Mononuclear cell (primary cell): ENCODE measurements around the gene MBOAT2. TPM values are rescaled to one million over a fixed set of nuclear protein-coding genes. Genes with fewer than 3 reads are reported as not detected.
"Not testable (repeated sequence)": the region's sequence is repeated elsewhere in the genome, so short reads cannot be mapped to it uniquely, and the experiment has no call there.

Source experiments
- H3K27me3 ChIP-seq: 2 replicates; pipeline ENCODE4 v1.6.0; 2011; ENCODE audit warnings: low read length, control low read depth; ENCODE audit not compliant: insufficient read depth
- H3K4me1 ChIP-seq: 2 replicates; pipeline ENCODE4 v1.5.1; 2011; ENCODE audit warnings: mild to moderate bottlenecking, low read length, control low read depth; ENCODE audit not compliant: insufficient read depth
- H3K4me3 ChIP-seq: 2 replicates; pipeline ENCODE4 v1.5.1; 2011; ENCODE audit warnings: mild to moderate bottlenecking, low read length, moderate library complexity
- H3K9me3 ChIP-seq: 2 replicates; pipeline ENCODE4 v1.5.1; 2011; ENCODE audit warnings: low read depth, mild to moderate bottlenecking, control low read depth, low read length
- total RNA-seq: library from RNA; depleted of rRNA; stranded (reverse); fragments of >200 nt; gene quantifications from one replicate; pipeline ENCODE4 v1.2.3, GENCODE V29; 2012

Gene MBOAT2
- total RNA-seq, 1 donor, result 9.2 TPM

DNA sequence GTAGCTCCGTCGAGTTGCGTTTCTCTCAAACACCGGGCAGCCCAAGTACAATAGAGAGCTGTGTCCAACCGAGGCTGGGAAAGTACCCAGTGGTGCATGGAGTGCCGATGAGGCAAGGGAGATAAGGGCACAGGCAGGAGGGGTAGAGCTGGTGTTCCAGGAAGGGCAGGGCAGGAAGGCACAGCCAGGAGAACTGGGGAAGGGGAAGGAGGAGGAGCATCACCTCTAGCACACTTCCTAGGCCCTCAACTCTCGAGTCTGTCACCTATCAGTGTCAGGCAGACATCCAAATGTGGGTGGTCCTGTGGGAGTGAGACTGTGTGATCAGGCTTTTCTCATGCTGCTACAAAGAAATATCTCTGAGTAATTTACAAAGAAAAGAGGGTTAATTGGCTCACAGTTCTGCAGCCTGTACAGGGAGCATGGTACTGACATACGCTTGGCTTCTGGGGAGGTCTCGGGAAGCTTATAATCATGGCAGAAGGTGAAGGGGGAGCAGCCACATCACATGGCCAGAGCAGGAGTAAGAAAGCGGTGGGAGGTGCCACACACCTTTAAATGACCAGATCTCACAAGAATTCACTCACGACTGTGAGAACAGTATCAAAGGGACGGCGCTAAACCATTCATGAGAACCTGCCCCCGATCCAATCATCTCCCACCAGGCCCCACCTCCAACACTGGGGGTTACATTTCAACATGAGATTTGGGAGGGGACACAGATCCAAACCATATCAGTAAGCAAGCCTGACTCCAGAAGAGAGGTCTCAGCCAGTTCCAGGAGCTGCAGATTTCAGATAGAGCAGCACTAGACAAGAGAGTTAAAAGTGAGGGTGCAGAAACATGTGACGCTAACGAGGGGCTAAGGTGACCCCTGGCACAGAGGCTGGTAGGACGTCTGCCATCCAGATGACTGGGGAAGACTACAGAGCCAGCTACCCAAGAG lies 75.7 kb downstream of the MBOAT2 start:
- Histone ChIP-seq H3K27me3 (no peaks in the 10 kb centered on the region), H3K9me3 (no peaks in the 10 kb centered on the region), H3K4me1 (no peaks in the 10 kb centered on the region), H3K4me3 (no peak overlapping the region)

DNA sequence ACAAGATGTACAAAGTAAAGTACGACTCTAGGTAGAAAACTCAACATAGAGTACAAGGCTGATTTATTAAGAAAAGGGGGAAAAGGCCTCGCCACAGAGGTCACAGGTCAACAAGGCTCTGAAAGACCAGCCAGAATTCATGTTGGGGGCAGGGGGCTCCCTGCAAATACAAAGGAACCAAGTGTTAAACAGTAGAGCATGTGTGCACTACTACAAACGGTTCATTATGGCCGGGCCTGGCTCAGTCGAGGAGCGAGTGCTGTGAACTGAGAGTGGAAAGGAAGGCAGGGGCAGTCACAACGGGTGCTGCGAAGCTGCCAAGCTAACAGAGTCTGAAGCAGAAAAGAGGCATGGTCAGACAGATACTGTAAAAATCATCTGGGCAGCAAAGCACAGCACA lies 77.1 kb downstream of the MBOAT2 start:
- no peaks in the 10 kb centered on the region for H3K9me3 ChIP-seq
- no peak overlapping the region for H3K4me3 ChIP-seq
- H3K27me3 ChIP-seq, result no peaks in the 10 kb centered on the region
- no peaks in the 10 kb centered on the region for H3K4me1 ChIP-seq

DNA sequence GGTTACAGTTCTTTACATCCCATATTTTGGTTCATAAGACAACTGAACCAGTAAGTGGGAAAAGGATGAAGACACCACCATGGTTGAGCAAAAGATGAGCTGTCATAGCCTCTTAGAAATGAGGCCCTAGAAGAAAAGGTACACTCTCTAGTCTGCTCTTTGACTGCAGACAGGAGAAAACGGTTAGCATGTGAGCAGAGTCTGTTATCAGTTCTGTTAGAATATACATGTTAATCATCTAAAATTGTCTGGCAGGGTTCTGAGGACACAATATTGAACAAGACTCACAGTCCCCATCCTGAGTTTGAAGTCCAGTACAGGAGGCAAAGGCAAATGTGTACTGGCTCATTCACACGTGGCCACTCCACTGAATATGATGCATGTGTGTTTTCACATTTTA lies 78.1 kb downstream of the MBOAT2 start:
- H3K9me3 ChIP-seq, result no peaks in the 10 kb centered on the region
- no peaks in the 10 kb centered on the region for H3K4me1 ChIP-seq
- no peaks in the 10 kb centered on the region for H3K27me3 ChIP-seq
- H3K4me3 ChIP-seq, result no peak overlapping the region

DNA sequence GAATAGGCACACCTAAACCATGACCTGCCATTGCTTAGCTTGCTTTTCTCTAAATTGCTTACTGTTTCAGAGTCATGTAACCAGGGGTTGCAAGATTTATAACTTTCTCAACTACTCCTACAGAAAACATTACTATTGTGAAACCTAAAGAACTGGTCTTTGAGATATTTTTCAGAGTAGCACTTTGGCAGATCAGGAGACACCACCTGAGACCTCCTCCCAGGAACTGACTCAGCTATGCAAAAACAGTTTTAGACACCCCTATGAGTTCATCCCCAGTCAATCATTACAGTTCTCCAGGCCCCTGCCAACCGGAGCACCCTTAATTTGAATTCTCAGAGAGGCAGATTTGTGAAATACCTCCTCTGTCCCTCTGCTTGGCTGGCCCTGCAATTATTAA lies 80.3 kb downstream of the MBOAT2 start:
- no peaks in the 10 kb centered on the region for H3K4me1 ChIP-seq
- H3K4me3 ChIP-seq, result no peak overlapping the region
- H3K27me3 ChIP-seq, result no peaks in the 10 kb centered on the region
- H3K9me3 ChIP-seq, result no peaks in the 10 kb centered on the region

DNA sequence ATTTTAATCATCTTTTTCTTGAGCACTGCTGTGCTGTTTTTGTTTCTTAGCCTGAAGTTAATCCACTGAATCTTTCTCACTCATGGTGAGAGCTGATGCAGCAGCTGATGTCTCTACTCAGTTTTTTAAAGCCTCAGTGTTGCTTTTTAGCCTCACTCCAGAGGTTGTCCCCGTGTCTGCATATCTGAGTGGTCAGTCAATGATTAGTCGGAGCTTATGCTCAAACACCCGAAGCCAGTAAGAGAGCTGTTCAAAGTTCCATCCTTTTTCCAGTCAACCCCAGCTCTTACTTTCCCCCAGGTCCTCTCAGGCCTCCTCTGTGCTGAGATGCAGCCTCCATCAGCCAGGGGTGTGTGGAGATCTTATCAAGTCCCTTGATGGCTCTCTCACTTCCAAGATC lies 81.1 kb downstream of the MBOAT2 start:
- Histone ChIP-seq H3K9me3 (no peaks in the 10 kb centered on the region), H3K4me1 (no peaks in the 10 kb centered on the region), H3K4me3 (no peak overlapping the region), H3K27me3 (no peaks in the 10 kb centered on the region)

DNA sequence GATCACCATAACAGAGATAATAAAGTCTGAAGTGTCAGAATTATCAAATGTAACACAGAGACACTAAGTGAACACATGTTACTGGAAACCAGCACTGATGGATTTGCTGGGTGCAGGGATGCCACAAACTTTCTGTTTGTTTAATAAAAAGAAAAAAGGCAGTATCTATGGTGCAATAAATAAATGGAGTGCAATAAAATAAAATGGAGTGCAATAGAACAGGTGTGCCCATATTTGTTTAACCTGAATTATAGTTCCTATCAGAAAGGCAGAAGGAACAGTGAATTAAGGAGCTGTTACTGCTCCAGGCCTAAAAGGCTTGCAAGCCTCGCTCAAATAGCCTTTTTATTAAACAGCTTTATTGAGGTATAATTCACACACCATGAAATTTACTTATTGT lies 85.1 kb downstream of the MBOAT2 start:
- H3K4me1 ChIP-seq, result no peaks in the 10 kb centered on the region
- H3K27me3 ChIP-seq, result no peaks in the 10 kb centered on the region
- no peak overlapping the region for H3K4me3 ChIP-seq
- H3K9me3 ChIP-seq, result no peaks in the 10 kb centered on the region

DNA sequence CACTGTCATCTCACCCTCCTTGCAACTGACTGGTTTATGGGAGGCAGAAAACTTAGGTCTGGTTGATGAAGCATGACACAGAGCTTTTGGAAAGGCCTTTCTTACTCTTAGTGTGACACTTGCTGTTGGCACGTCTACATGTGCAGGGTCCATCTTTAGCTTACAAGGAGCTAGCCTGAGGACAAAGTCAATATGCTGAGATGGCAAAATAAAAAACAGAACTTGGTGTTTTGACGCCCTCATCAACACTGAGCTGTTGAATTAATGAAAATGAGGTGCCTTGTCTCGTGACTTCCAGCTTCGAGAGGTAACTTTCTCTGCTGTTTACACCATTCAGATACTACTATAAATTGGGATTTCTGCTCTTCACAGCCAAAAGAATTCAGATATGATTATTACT lies 87.5 kb downstream of the MBOAT2 start:
- Histone ChIP-seq H3K4me3 (no peak overlapping the region), H3K4me1 (no peaks in the 10 kb centered on the region), H3K27me3 (no peaks in the 10 kb centered on the region), H3K9me3 (no peaks in the 10 kb centered on the region)

DNA sequence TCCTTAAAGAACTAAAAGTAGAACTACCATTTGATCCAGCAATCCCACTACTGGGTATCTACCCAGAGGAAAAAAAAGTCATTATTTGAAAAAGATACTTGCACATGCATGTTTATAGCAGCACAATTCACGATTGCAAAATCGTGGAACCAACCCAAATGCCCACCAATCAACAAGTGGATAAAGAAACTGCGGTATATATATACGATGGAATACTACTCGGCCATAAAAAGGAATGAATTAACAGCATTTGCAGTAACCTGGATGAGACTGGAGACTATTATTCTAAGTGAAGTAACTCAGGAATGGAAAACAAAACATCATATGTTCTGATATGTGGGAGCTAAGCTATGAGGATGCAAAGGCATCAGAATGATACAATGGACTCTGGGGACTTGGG lies 89.7 kb downstream of the MBOAT2 start:
- not testable (repeated sequence) for H3K4me1 ChIP-seq, H3K4me3 ChIP-seq, H3K9me3 ChIP-seq, H3K27me3 ChIP-seq

DNA sequence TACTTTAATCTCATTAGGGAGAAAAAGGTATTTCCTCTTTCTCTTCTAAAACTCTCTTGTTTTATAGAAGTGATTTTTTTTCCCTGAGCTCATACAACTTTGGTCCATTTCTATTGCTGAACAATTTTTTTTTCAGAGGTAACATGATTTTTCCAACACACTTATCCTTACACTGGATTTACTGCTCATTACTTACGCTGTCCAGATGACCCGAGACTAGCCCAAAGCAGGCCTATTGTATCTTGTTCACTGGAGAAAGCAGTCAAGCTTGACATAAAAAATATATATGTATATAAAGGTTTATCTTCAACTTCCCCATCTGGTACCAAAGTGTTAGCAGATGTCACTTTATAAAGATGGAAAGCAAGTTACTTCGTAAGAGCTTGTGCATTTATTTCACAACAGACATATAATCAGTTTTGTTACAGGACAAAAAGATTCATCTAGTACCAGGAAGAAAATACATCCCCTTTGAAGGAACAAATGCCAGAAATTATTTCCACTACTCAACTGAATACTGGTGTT lies 95.7 kb downstream of the MBOAT2 start:
- H3K4me3 ChIP-seq, result no peak overlapping the region
- H3K27me3 ChIP-seq, result no peaks in the 10 kb centered on the region
- no peaks in the 10 kb centered on the region for H3K4me1 ChIP-seq
- H3K9me3 ChIP-seq, result no peaks in the 10 kb centered on the region

DNA sequence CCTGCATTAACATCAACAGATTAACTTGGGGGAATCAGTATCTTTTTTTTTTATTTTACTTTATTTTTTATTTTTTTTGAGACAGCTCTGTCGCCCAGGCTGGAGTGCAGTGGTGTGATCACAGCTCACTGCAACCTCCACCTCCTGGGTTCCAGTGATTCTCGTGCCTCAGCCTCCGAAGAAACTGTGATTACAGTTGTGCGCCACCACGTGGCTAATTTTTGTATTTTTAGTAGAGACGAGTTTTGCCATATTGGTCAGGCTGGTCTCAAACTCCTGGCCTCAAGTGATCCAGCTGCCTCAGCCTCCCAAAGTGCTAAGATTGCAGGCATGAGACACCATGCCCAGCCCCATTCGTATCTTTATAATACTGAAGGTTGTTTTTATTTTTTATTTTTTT lies 99.6 kb downstream of the MBOAT2 start:
- not testable (repeated sequence) for H3K27me3 ChIP-seq, H3K4me3 ChIP-seq, H3K4me1 ChIP-seq, H3K9me3 ChIP-seq

DNA sequence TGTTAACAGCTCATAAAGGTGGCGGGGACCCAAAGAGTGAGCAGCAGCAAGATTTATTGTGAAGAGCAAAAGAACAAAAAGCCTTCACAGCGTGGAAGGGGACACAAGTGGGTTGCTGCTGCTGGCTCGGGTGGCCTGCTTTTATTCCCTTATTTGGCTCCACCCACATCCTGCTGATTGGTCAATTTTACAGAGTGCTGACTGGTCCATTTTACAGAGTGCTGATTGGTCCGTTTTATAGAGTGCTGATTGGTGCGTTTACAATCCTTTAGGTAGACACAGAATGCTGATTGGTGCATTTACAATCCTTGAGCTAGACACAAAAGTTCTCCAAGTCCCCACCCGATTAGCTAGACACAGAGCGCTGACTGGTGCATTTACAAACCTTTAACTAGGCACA lies 100.7 kb downstream of the MBOAT2 start:
- H3K4me1 ChIP-seq, H3K27me3 ChIP-seq, H3K9me3 ChIP-seq, H3K4me3 ChIP-seq: not testable (repeated sequence)

DNA sequence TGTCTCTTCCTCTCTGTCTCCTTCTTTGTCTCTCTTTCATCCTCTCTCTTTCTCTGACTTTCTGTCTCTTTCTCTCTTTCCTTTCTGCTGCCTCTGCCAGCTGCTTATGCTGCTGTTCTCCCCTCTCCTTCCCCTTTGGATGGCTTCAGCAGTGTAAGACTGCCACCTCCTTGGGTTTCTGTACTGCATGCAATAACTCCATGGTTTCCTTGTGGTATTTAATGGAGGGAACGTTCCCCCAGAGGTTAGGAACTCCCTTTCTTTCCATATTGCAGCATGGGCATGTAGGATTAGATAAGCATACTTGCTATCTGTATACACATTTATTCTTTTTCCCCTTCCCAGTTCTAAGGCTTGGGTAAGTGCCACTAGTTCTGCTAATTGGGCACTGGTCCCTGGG lies 106.3 kb downstream of the MBOAT2 start:
- not testable (repeated sequence) for H3K4me3 ChIP-seq, H3K27me3 ChIP-seq, H3K9me3 ChIP-seq
- H3K4me1 ChIP-seq, result peaks cover 11% of the 10 kb centered on the region

DNA sequence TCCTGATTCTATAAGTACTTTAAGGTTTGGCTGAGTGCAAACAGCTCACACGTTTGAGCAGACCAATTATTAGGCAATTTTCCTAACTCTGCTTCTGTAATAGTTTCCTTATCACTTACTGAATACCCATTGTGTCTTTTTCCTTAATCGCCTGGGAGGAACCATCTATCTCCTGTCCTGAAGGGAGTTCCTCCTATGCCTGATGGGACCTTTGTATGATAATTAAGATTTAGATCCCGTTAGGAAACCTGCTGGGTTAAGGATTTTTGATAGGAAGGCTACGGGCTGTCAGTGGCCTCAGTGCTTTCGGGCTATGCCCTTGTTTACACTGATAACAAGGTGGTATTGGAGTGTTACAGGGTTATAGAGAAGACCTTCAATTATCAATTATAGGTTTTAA lies 106.8 kb downstream of the MBOAT2 start:
- H3K4me3 ChIP-seq, H3K9me3 ChIP-seq, H3K27me3 ChIP-seq: not testable (repeated sequence)
- peaks cover 11% of the 10 kb centered on the region for H3K4me1 ChIP-seq

DNA sequence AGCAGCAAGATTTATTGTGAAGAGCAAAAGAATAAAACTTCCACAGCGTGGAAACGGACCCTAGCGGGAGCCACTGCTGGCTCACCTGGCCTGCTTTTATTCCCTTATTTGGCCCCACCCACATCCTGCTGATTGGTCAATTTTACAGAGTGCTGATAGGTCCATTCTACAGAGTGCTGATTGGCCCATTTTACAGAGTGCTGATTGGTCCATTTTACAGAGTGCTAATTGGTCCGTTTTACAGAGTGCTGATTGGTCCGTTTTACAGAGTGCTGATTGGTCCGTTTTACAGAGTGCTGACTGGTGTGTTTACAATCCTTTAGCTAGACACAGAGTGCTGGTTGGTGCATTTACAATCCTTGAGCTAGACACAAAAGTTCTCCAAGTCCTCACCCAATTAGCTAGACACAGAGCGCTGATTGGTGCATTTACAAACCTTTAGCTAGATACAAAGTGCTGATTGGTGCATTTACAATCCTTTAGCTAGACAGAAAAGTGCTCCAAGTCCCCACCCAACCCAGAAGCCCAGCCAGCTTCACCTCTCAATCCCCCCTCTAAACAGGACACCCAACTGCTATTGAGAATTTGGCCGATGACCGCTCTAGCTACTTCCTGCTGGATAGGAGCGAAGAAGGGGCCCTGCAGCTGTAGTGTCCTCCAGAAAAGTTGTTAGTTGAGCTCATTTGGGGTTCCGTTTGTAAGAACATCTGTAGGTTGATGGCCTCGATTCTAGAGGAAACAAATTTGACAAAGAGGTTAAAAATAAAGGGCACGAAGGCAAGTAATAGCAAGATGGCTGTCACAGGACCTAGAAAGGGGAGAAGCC lies 108.2 kb downstream of the MBOAT2 start:
- not testable (repeated sequence) for H3K9me3 ChIP-seq, H3K4me3 ChIP-seq, H3K27me3 ChIP-seq
- peaks cover 11% of the 10 kb centered on the region for H3K4me1 ChIP-seq

DNA sequence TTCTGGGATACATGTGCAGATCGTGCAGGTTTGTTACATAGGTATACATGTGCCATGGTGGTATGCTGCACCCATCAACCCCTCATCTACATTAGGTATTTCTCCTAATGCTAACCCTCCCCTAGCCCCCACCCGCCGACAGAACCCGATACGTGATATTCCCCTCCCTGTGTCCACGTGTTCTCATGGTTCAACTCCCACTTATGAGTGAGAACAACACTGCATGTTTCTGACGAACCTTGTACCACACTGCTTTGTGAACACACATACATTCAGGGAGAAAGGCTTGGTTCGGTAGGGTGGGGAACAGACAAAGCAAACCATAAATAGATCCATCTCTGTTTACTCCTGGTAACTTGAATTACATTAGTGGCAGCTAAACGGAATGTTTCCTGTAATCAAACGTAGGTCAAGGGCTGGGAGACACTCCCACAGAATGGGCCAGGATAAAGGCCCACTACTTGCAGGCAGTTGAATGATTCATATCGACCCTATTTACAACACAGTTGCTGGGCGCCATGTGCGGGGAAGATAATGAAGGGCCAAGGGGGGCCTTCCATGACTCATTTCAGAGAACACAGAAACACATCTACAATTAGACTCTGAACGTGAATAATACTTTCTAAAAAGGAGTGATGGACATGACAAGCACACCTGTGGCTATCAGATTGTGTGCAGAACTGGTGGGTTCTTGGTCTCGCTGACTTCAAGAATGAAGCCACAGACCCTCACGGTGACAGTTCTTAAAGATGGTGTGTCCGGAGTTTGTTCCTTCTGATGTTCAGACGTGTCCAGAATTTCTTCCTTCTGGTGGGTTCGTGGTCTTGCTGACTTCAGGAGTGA lies 109.3 kb downstream of the MBOAT2 start:
- Histone ChIP-seq H3K9me3 (no peaks in the 10 kb centered on the region), H3K4me3 (no peak overlapping the region)

More for the DNA sequence above, 109.3 kb downstream of the MBOAT2 start:
- Histone ChIP-seq H3K4me1 (peaks cover 11% of the 10 kb centered on the region), H3K27me3 (no peaks in the 10 kb centered on the region)
